ENCODE measurements around the gene LARP6. TPM values are rescaled to one million over a fixed set of nuclear protein-coding genes. Genes with fewer than 3 reads are reported as not detected.

Gene LARP6
- 79.4 to 138 TPM (median 135 TPM) in 3 replicates for total RNA-seq
- long read RNA-seq, full-length matches to known transcripts = 268 of 297 reads
- long read RNA-seq, partial matches to known transcripts = 0 of 297 reads
- long read RNA-seq, other reads (novel, unspliced or antisense) = 29 of 297 reads

DNA sequence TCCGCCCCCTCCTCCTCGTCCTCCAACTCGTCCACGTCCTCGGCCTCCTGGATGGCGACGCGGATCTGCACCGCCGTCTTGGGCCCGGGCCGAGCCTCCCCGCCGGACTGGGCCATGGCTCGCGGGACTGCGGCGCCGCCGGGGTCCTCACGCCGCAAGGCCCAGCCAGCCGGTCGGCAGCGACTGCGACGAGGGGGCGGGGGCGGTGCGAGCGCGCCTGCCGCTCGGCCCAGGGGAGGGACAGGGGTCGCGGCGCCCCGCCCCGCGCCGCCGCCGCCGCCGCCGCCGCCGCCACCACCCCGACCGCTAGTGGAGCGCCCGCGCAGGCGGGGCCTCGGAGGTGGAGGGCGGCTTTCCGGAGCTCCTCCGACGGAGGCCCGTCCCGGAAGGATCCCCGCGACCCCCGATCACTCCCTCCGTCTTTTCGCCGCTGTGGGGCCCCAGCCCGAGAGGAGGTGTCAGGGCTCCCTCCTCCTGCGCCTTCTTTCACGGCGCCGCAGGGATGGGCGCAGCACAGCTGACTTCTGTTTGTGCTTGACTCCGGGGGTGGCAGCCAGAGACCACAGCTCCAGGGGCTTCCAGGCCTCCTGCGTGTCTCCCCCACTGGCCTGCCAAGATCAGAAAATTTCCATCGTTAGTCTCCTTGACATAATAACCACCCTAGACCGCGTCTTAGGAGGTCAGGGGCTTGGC, at the start of gene LARP6:
TSS of gene LARP6 (minus strand) at position 185 of the 693 bp plus-strand sequence. CDS start at position 116, 69 bp downstream.
- peak within 1 kb of the TSS; percentile 96 for H3K27ac Mint-ChIP-seq (ENCODE audit: unreplicated experiment)

DNA sequence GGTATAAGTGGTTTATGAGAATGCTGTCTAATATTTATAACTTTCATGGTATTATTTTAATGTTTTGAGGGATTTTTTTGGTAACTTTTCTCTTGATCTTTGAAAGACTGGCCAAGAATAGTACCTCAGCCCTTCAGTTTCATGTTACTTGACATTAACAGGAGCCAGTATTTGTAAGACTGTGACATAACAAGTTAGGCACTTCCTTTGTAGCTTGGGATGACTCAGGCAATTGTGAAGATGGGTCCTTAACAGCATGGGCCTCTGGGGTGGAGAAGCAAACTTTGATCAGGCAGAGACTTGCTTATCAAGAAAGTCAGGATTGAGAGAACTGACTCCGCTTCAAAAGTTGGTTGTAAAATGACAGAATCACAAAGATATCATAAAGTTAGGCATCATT, 48.1 kb upstream of the LARP6 start:
- Mint-ChIP-seq H3K27ac (ENCODE audit: unreplicated experiment) (peak overlapping the region; percentile 88), H3K36me3 (ENCODE audit: low read depth) (peaks cover 3% of the 10 kb centered on the region), H3K4me3 (ENCODE audit: unreplicated experiment) (no peak overlapping the region), H3K9me3 (ENCODE audit: low read depth) (no peaks in the 10 kb centered on the region), H3K27me3 (ENCODE audit: low read depth) (no peaks in the 10 kb centered on the region), H3K4me1 (ENCODE audit: low read depth) (peaks cover 18% of the 10 kb centered on the region)
- no peak for DNase-seq (ENCODE audit: low spot score)
- TF ChIP-seq, protein P1, sequence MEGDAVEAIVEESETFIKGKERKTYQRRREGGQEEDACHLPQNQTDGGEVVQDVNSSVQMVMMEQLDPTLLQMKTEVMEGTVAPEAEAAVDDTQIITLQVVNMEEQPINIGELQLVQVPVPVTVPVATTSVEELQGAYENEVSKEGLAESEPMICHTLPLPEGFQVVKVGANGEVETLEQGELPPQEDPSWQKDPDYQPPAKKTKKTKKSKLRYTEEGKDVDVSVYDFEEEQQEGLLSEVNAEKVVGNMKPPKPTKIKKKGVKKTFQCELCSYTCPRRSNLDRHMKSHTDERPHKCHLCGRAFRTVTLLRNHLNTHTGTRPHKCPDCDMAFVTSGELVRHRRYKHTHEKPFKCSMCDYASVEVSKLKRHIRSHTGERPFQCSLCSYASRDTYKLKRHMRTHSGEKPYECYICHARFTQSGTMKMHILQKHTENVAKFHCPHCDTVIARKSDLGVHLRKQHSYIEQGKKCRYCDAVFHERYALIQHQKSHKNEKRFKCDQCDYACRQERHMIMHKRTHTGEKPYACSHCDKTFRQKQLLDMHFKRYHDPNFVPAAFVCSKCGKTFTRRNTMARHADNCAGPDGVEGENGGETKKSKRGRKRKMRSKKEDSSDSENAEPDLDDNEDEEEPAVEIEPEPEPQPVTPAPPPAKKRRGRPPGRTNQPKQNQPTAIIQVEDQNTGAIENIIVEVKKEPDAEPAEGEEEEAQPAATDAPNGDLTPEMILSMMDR (IDR thresholded peaks at IDR 0.05) = no peak

More for the DNA sequence above, at the start of gene LARP6:
- Mint-ChIP-seq H3K4me1 (ENCODE audit: low read depth) (peaks cover 82% of the 10 kb centered on the region), H3K36me3 (ENCODE audit: low read depth) (peaks cover 14% of the 10 kb centered on the region), H3K4me3 (ENCODE audit: unreplicated experiment) (peak within 1 kb of the TSS; percentile 90), H3K27me3 (ENCODE audit: low read depth) (no peaks in the 10 kb centered on the region), H3K9me3 (ENCODE audit: low read depth) (no peaks in the 10 kb centered on the region)
- TF ChIP-seq, protein P1 (IDR thresholded peaks at IDR 0.05) = no peak
- DNase-seq (ENCODE audit: low spot score) = no peak

DNA sequence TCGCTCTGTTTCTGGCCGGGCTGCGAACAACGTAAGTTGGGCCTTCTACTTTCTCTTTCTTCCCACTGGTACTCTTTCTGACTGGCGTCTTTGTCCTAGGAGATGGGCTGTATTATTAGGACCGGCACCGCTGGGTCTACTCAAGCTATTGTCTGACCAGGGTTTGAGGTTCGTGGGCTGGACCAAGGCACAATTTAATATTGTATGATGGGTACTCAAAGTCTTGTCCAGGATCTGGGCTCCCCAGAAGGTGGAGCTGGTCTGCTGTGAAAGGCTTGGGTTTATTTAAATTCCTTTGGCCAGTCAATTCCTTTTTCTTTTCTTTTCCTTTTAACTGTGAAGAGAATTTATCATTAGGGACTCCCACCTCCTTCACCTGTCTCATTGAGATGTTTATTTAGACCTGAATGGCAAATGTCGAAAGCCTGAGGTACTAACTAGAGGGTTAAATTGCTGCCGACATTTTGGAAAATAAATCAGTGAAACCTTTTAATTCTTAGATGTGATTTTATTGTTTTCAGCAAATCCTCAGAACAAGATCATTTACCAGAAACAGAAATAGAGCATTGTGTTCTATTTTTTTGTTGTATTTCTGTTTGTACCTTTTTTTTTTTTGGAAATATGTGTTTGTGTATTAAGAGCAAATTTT, 39.1 kb upstream of the LARP6 start:
- Mint-ChIP-seq H3K27ac (ENCODE audit: unreplicated experiment) (peak overlapping the region; percentile 92), H3K4me1 (ENCODE audit: low read depth) (peaks cover 17% of the 10 kb centered on the region), H3K4me3 (ENCODE audit: unreplicated experiment) (peak overlapping the region; percentile 79), H3K9me3 (ENCODE audit: low read depth) (no peaks in the 10 kb centered on the region), H3K27me3 (ENCODE audit: low read depth) (no peaks in the 10 kb centered on the region), H3K36me3 (ENCODE audit: low read depth) (no peaks in the 10 kb centered on the region)
- TF ChIP-seq, protein P1 (IDR thresholded peaks at IDR 0.05) = peak; percentile 92
- no peak for DNase-seq (ENCODE audit: low spot score)

DNA sequence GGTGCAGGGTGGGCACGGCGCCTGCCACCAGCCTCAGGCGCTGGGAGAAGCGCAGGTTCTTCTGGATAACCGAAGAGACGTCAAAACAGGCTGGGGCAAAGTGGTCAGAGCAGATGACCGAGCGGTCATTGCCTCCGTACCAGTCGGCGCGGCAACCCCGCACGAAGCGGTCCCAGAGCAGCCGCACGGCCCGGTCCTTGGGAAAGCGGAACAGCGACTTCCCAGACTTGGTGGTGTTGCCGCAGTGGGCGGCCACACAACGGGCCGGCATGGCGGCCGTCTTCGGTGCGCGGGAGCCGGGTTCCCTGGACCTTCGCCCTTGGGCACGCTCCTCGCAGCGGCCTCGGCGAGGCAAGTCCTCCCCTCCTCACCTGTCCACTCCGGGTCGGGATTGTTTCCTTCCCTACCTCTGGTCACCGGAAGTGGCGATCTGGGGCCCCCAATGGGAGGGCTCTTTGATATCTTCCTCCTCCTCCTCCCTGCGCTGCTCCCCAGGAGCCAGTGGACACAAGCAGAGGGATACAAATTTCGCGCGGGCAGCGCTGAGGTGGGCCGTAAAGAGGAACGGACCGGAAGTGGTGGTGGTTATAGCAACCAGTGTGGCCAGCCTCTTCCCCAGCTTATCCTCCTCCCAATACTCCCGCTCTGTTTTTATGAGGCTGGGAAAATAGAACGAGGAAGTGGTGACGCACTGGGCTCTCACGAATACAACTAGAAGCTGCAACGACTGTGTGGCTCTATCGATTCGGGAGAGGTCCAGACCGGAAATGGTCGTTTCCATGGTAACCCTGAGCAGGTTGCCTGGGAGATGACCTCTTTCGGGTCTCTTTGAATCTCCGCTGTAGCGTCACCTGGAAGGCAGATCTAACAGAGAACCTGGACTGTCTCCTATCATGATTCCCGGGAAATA, 38.3 kb upstream of the LARP6 start, which contains the start of the genes LRRC49 and THAP10:
TSS of gene LRRC49 (plus strand) at position 825 of the 910 bp plus-strand sequence. CDS start at position 894, 69 bp downstream.
TSS of gene THAP10 (minus strand) at position 432 of the 910 bp plus-strand sequence. CDS start at position 271, 161 bp downstream.
- TF ChIP-seq, protein P1 (IDR thresholded peaks at IDR 0.05) = no peak
- no peaks in the 10 kb centered on the region for H3K36me3 Mint-ChIP-seq (ENCODE audit: low read depth)
- H3K27me3 Mint-ChIP-seq (ENCODE audit: low read depth) = no peaks in the 10 kb centered on the region
- H3K4me1 Mint-ChIP-seq (ENCODE audit: low read depth) = peaks cover 17% of the 10 kb centered on the region
- H3K4me3 Mint-ChIP-seq (ENCODE audit: unreplicated experiment) = peak within 1 kb of the TSS; percentile 79
- DNase-seq (ENCODE audit: low spot score) = no peak
- H3K27ac Mint-ChIP-seq (ENCODE audit: unreplicated experiment) = peak within 1 kb of the TSS; percentile 92
- no peaks in the 10 kb centered on the region for H3K9me3 Mint-ChIP-seq (ENCODE audit: low read depth)
